GM19395 (cell line): Measurements from ENCODE around the gene GRIPAP1.

ENCODE experiments used
- ATAC-seq: cut with Tn5 transposase; IDR thresholded peaks from one replicate; pipeline ENCODE4 v1.9.1; 2021; ENCODE audit warnings: mild to moderate bottlenecking, moderate library complexity; ENCODE audit not compliant: unreplicated experiment

The GRIPAP1 gene

GRCh38 chrX:48927123-48927522 lies 74.9 kb downstream of the GRIPAP1 start:
- ATAC-seq, result no peak

DNA sequence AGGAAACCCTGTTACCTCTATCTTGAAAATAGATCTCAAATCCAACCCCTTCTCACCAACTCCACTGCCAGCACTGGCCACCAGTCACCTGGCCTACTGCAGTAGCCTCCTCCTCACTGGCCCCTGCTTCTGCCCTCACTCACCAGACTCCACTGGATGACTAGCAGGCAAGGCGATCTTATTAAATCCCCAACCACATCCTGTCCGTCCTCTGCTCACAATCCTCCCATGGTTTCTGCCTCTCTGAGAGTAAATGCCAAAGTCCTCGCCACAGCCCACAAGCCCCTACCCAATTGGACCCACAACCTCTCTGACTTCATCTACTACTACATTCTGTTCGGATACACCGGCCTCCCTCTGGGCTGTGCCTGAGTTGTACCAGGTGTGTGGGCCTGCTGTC lies 77.8 kb downstream of the GRIPAP1 start:
- ATAC-seq, result no peak

GRCh38 chrX:48923771-48924170 lies 78.3 kb downstream of the GRIPAP1 start:
- no peak for ATAC-seq
